Liver (tissue), 9 donors: ENCODE data around the gene USHBP1. TPM values are rescaled to one million over a fixed set of nuclear protein-coding genes. Genes with fewer than 3 reads are reported as not detected.
A peak's percentile ranks its signal among the peaks of the same experiment; 100 is the strongest.

Experiments used
- DNase-seq: peaks from one replicate; pipeline ENCODE4 v3.0.0-alpha.2; 2017; ENCODE audit warnings: low spot score
- H3K27ac ChIP-seq, 2 donors: one replicate each; pipeline ENCODE4 v1.7.0; 2013; ENCODE audit warnings: inconsistent platforms in 2 of 2, low read length in 2 of 2, control low read depth in 1 of 2, low read depth in 1 of 2, mild to moderate bottlenecking in 1 of 2
- H3K27me3 ChIP-seq, 4 donors: one replicate each; pipeline versions ENCODE4 v1.6.1 to v1.7.0; 2013; ENCODE audit warnings: low read length in 3 of 4, inconsistent platforms in 1 of 4, mild to moderate bottlenecking in 1 of 4, moderate library complexity in 1 of 4; ENCODE audit not compliant: control insufficient read depth in 4 of 4, insufficient read depth in 4 of 4
- H3K36me3 ChIP-seq, 4 donors: one replicate each; pipeline versions ENCODE4 v1.6.1 to v1.7.0; 2013; ENCODE audit warnings: low read length in 3 of 4, mild to moderate bottlenecking in 3 of 4, low read depth in 1 of 4, moderate library complexity in 1 of 4; ENCODE audit not compliant: control insufficient read depth in 4 of 4, insufficient read depth in 3 of 4
- H3K4me1 ChIP-seq, 4 donors: one replicate each; pipeline versions ENCODE4 v1.6.1 to v1.7.0; 2013; ENCODE audit warnings: low read length in 3 of 4, mild to moderate bottlenecking in 3 of 4, moderate library complexity in 1 of 4; ENCODE audit not compliant: control insufficient read depth in 4 of 4, insufficient read depth in 4 of 4
- H3K4me3 ChIP-seq, 3 donors: one replicate each; pipeline versions ENCODE4 v1.6.1 to v1.7.0; 2013; ENCODE audit warnings: low read length in 3 of 3, control low read depth in 1 of 3, low read depth in 1 of 3, mild to moderate bottlenecking in 1 of 3
- H3K9ac ChIP-seq, 2 donors: one replicate each; pipeline ENCODE4 v1.7.0; 2013; ENCODE audit warnings: low read length in 2 of 2, mild to moderate bottlenecking in 2 of 2, moderate library complexity in 2 of 2, control low read depth in 1 of 2, low read depth in 1 of 2
- H3K9me3 ChIP-seq, 4 donors: one replicate each; pipeline versions ENCODE4 v1.6.1 to v1.7.0; 2013; ENCODE audit warnings: low read length in 3 of 4; ENCODE audit not compliant: control insufficient read depth in 4 of 4
- CTCF ChIP-seq: fragments of 150-350 bp; IDR thresholded peaks from 2 replicates; pipeline ENCODE4 v1.5.1; 2017; ENCODE audit warnings: improper control_type of control experiment, low read depth, low read length; ENCODE audit not compliant: missing input control
- FOXA1 ChIP-seq: IDR thresholded peaks from 2 replicates; pipeline ENCODE4 v1.6.1; 2016; ENCODE audit warnings: antibody characterized with exemption
- FOXA2 ChIP-seq: IDR thresholded peaks from 2 replicates; pipeline ENCODE4 v1.6.1; 2016; ENCODE audit warnings: antibody characterized with exemption
- HNF4A ChIP-seq, 2 donors: conservative IDR thresholded peaks; 2 replicates each; pipeline ENCODE4 v1.6.1; 2016; ENCODE audit warnings: antibody characterized with exemption in 2 of 2, mild to moderate bottlenecking in 2 of 2
- JUND ChIP-seq, 2 donors: IDR thresholded peaks; 2 replicates each; pipeline ENCODE4 v1.6.1; 2016; ENCODE audit warnings: antibody characterized with exemption in 2 of 2
- MAX ChIP-seq: IDR thresholded peaks from 2 replicates; pipeline ENCODE4 v1.6.1; 2016; ENCODE audit warnings: antibody characterized with exemption
- NR2F2 ChIP-seq: IDR thresholded peaks from 2 replicates; pipeline ENCODE4 v1.6.1; 2016; ENCODE audit warnings: antibody characterized with exemption
- RAD21 ChIP-seq, 2 donors: IDR thresholded peaks; 2 replicates each; pipeline ENCODE4 v1.6.1; 2016; ENCODE audit warnings: antibody characterized with exemption in 2 of 2, mild to moderate bottlenecking in 2 of 2
- RXRA ChIP-seq, 2 donors: IDR thresholded peaks; 2 replicates each; pipeline ENCODE4 v1.6.1; 2017 to 2018; ENCODE audit warnings: antibody characterized with exemption in 2 of 2, mild to moderate bottlenecking in 1 of 2
- TAF1 ChIP-seq: conservative IDR thresholded peaks from 2 replicates; pipeline ENCODE4 v1.6.1; 2016; ENCODE audit warnings: antibody characterized with exemption, mild to moderate bottlenecking
- YY1 ChIP-seq: IDR thresholded peaks from 2 replicates; pipeline ENCODE4 v1.6.1; 2016; ENCODE audit warnings: antibody characterized with exemption, mild to moderate bottlenecking
- WGBS: extraction: QIAGEN DNeasy Blood & Tissue Kit; methylation state at CpG from one replicate; pipeline ENCODE4 v1.1.7; 2013; 5-methylcytosine and 5-hydroxymethylcytosine counted together
- polyA plus RNA-seq, 2 donors: library from polyadenylated mRNA; stranded (reverse) in 1 of 2; unstranded in 1 of 2; fragments of 200-250 nt in 1 of 2; fragments of >200 nt in 1 of 2; fragmentation: Nextera tagmentation in 1 of 2; extraction: Ambion mirVana in 1 of 2; gene quantifications; one replicate each; pipeline versions ENCODE4 v1.2.1 to v1.2.3, GENCODE V29; 2013 to 2015
- total RNA-seq, 2 donors: library from RNA; depleted of rRNA; stranded (reverse); fragments of >200 nt; gene quantifications; one replicate each; pipeline ENCODE4 v1.2.3, GENCODE V29; 2014
- TF ChIP-seq, protein P1 (sequence below): IDR thresholded peaks from 2 replicates; pipeline ENCODE4 v1.6.1; 2016; ENCODE audit warnings: antibody characterized with exemption
- donor health status: healthy.
- donor health status: healthy.
- donor health status: healthy.
- donor health status: healthy.
- donor health status: healthy.

USHBP1 gene
- total and polyA plus RNA-seq, 4 donors = 1.2 to 2.6 (median 1.9) TPM

DNA sequence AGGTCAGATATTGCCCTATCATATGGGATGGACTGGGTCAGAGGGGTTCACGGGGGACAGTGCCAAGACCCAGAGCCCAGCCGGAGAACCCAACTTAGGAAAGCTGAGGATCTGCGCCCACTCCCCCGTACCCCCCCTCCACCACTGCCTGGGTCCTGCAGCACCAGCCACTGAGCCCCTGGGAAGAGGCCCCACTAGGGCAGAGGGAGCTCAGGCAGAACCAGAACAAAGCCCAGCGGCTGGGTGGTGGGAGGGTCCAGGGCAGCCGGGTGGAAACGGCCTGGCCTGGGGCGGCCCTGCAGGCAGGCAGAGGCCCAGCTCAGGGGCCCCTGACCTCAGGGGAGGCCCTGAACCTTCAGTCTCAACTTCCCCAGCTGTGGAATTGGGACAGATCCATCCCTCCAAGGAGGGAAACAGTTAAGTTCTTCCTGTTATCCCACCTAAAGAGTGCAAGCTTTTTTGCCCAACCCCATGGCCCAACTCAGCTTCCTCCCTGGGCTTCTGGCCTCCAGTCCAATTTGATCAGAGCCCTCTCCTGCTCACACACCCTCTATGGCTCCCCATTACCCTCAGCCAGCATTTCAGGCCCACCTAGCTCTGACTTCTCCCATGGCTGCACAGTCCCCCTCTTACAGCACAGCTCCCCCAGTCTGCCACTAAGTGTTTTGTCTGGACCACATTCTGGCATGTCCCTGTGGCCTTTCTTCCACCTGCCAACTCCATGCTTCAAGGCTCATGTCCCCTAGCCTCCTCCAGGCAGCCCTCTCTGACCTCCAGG, 21.9 kb downstream of the USHBP1 start:
- H3K27ac ChIP-seq = peak overlapping the region; percentile 81
- 33% methylated on average over 8 of the region's 8 CpGs for WGBS
- peak overlapping the region; percentile 75 to 89 (median 88) for H3K4me3 ChIP-seq
- no peaks in the 10 kb centered on the region for H3K9me3 ChIP-seq
- H3K9ac ChIP-seq = peak overlapping the region; percentile 12 to 52
- TF ChIP-seq MAX (no peak), FOXA1 (no peak), CTCF (no peak), YY1 (no peak), FOXA2 (no peak), RXRA (IDR thresholded peaks at IDR 0.05) (no peak), JUND (IDR thresholded peaks at IDR 0.05) (no peak), RAD21 (IDR thresholded peaks at IDR 0.05) (no peak)
- TF ChIP-seq, protein P1, sequence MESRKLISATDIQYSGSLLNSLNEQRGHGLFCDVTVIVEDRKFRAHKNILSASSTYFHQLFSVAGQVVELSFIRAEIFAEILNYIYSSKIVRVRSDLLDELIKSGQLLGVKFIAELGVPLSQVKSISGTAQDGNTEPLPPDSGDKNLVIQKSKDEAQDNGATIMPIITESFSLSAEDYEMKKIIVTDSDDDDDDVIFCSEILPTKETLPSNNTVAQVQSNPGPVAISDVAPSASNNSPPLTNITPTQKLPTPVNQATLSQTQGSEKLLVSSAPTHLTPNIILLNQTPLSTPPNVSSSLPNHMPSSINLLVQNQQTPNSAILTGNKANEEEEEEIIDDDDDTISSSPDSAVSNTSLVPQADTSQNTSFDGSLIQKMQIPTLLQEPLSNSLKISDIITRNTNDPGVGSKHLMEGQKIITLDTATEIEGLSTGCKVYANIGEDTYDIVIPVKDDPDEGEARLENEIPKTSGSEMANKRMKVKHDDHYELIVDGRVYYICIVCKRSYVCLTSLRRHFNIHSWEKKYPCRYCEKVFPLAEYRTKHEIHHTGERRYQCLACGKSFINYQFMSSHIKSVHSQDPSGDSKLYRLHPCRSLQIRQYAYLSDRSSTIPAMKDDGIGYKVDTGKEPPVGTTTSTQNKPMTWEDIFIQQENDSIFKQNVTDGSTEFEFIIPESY = no peak
- no peak for DNase-seq
- no peaks in the 10 kb centered on the region for H3K27me3 ChIP-seq
- H3K4me1 ChIP-seq = peaks cover 22 to 71% (median 66%) of the 10 kb centered on the region in 4 donors
- peaks cover 2 to 5% (median 4%) of the 10 kb centered on the region in 4 donors for H3K36me3 ChIP-seq

DNA sequence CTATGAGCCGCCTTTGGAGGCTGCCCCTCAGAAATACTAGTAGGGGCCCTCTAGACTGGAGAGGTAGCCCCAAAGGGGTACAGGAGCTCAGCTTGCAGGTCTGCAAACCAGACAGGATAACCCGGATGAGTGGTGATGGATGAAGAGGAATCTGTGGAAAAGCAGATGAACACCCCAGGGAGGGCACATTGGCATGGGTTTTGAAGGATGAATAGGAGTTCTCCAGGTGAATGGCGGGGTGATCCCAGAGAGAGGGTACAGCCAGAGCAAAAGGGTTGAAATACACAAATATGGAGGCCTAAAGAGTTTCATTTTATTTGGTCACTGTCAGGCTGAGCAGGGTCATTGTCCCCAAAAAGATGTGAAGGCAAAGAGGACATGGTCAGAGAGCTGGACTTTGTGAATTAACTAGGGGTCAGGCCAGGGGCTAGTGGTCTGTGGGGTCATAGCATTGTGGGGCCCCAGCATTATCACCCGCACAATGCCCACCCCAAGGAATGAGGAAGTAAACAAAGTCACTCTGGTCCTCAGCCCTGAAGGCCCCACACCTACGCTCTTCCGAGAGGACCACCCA, 23.6 kb downstream of the USHBP1 start:
- Histone ChIP-seq H3K36me3 (peaks cover 2 to 5% (median 4%) of the 10 kb centered on the region in 4 donors), H3K27me3 (no peaks in the 10 kb centered on the region), H3K4me1 (peaks cover 28 to 69% (median 62%) of the 10 kb centered on the region in 4 donors), H3K27ac (no peak overlapping the region), H3K9me3 (no peaks in the 10 kb centered on the region), H3K9ac (no peak overlapping the region), H3K4me3 (peak overlapping the region in 1 of 3 donors; percentile 16)
- TF ChIP-seq RXRA (IDR thresholded peaks at IDR 0.05) (peak in 1 of 2 donors; percentile 78), YY1 (no peak), MAX (no peak), NR2F2 (no peak), HNF4A (conservative IDR thresholded peaks at IDR 0.05) (peak in 1 of 2 donors; percentile 55), TAF1 (no peak)
- DNase-seq = no peak
- 76% methylated on average over 6 of the region's 6 CpGs for WGBS
